GM18499 (cell line): Measurements from ENCODE around the gene RPS10.

Experiments used
- ATAC-seq: cut with Tn5 transposase; IDR thresholded peaks from one replicate; pipeline ENCODE4 v1.9.1; 2021; ENCODE audit warnings: moderate number of reproducible peaks; ENCODE audit not compliant: insufficient read depth, unreplicated experiment

RPS10 gene

DNA sequence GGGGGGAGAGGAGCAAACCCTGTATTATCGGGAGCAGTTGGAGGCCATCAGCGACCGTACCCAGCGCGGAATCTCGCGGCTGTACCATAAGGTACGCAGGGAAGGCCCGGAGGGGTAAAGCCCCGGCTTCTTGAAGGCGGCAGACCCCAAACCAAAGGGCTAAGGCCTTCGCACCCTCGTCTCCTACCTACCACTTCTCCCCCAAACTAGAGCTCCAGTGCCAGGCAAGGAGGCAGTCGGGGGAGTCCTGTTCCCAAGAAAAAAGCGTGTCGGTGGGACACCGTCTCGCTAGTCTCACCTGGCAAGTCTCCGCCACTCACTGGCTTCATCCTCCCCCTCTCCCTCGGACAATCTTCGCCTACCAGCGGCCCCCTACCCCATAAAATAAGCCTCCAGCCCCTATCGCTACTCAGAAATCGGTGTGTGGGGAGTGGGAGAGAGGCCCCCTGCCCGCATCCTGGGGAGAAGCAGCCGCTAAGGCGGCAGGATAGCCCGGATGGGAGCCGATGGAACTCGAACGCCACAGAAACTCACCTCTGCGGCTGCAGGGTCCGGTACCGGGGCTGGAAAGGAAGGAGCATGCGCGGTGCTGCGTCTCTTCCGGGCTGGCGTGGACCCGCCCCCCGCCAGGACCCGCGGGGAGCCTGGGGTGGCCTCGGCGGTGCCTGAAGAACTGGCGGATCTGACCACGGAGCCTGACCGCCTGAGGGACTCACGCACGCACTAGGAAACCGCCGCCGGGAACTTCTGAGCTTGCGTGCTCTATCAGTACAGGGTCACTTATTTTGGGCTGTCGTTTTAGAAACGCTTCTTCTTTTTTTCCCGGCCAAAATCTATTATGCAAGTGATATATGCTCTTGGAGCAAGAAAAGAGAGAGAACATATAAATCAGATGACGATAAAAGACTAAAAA is at the start of gene RPS10:
TSS of gene RPS10 (minus strand) at position 572 of the 913 bp plus-strand sequence. CDS start 848 bp downstream, outside the sequence.
- ATAC-seq = no peak

DNA sequence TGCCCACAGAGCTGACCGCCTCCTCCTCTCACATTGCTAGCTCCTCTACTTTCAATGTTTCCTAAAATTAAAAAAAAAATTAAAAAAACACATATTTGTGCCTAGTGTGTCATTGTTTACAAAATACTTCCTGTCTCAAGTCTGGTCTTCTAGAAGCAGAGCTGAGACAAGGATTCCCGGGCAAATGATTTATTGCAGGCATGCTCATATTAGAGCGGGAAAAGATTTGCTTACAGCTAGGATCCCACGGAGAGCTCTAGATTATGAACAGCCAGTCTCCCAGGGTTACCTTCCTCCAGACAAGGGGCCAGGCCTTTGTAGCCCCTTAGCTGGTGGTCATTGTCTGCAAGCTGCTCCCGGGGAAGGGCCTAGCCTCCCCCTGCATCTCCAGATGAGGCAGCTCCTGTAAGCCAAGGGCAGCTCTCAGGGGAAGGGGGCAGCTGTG is 49.4 kb upstream of the RPS10 start:
- no peak for ATAC-seq

DNA sequence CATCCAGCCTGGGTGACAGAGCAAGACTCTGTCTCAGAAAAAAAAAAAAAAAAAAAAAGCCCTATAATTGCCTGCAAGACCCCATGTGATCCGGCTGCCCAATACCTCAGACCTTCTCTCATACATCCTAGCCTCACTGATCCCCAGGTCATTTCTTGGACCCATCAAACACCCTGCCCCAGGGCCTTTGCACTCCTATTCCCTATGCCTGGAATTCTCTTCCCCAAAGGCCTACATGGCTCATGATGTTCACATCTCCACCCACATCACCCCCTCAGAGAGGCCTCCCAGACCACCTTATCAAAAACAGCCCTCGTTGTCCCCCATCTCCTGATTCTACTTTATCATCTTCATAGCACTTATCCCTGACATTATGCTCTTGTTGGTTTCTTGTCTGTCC is 48.9 kb upstream of the RPS10 start:
- no peak for ATAC-seq

DNA sequence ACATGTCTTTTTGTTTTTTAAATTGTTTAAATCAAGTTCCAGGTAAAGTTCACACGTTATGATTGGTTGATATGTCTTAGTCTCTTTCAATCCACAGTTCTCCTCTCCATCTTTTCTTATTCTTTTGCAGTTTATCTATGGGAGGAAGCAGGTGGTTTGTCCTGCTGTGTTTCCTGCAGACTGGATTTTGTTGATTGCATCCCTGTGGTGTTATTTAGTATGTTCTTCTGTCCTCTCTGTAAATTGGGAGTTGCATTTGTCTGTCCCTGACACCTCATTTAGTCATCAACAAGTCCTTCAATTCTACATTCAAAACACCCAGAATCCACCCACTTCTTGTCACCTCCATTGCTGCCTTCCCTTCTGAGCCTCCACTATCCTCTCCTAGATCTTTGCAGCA is 48.1 kb upstream of the RPS10 start:
- no peak for ATAC-seq

DNA sequence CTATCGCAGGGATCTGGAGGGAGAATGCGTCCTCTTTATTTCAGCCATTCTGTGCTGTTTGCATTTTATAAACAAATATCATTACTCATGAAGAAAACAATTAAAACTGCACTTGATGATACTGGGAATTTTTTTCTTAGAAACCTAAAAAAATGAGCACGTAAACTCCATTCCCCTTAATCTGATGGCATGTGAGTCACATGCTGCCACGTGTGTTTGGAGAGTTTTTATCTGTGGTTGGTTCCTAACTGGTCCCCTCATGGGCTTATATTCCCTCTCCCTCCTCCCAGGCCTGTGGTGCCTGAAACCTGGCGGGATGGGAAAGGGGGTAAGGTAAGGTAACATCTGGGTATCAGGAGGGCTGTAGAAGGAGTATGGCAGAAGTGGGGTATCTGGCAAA is 46.6 kb upstream of the RPS10 start:
- no peak for ATAC-seq

DNA sequence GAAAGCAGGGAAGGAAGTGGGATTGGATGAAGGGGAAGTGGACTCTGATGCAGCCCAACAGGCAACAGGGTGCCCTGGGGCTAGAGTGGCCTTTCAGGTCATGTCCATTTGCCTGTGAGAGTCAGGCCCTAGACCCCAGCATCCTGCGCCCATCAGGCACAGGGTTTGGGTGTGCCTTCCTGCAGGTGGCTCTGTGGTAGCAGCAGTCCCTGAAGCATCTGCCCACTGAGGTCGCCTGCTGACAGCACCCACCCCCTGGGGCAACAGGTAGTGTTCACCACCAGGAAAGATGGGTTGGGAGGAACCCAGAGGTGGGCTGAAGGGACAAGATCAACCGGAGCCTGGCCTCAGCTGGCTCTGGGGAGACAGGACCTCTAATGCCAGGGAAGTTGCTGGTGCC is 43.6 kb upstream of the RPS10 start:
- no peak for ATAC-seq

DNA sequence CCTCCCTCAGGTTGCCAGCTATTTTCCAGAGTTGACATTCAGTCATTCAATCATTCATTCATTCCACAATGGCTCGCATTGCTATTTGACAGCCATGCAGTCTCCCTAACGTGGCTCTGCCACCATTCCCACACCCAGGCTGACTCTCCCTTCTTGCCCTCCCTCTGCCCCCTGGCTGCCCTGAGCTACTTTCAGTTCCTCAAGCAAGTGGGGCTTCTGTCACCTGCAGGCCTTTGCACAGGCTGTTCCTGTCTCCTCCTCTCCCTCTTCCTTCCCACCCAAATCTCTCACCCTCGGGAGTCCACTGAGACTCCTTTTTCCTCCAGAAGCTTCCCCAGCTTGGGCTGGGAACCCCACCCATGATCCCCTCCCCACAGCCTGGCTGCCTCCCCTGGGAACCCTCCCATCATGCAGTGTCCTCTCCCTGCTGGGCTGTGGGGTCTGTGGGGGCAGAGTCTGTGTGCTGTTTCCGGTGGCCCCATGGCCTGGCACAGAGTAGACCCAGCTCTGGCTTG is 42.6 kb upstream of the RPS10 start:
- no peak for ATAC-seq

DNA sequence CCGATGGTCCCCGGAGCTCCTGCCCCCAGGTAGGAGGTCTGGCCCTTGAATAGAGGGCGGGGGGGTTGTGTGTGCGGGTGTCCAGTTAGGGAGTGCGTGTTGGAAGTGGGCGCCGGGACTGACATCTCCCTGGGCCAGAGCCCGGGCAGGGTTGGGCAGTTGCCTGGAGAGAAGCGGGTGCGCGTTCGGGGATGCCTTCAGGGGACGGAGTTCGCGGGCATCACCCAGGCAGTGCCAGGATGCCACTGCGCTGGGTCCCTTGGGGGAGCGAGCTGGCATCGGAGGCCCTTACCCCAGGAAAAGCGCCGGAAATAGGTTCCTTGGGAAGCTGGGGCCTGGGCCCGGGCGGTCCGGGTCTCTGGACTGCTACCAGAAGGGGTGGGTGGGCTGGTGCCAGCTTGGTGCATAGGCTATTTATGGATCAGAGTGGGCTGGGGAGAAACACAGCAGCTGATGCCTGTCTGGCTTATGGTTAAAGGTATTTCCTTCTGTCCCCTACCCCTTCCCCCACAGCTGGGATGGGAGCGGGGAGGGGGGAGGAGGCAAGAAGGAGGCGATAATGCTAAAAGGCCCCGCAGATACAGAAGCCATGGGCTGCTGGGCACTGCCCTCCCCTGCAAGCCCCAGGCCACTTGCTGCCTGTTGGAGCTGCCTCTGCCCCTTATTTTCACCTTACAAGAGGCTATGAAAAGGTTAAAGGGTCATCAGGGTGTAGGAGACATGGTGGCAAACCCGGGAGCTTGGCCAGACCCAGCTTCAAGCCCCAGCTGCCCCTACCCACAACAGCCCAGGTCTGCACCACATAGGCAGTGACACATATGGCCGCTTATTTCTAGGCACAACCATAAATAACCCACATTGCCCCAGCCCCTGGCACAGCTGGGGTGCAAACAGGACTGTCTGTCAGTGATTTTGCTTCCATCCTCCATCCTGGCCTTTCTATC is 40.6 kb upstream of the RPS10 start:
- ATAC-seq = no peak

DNA sequence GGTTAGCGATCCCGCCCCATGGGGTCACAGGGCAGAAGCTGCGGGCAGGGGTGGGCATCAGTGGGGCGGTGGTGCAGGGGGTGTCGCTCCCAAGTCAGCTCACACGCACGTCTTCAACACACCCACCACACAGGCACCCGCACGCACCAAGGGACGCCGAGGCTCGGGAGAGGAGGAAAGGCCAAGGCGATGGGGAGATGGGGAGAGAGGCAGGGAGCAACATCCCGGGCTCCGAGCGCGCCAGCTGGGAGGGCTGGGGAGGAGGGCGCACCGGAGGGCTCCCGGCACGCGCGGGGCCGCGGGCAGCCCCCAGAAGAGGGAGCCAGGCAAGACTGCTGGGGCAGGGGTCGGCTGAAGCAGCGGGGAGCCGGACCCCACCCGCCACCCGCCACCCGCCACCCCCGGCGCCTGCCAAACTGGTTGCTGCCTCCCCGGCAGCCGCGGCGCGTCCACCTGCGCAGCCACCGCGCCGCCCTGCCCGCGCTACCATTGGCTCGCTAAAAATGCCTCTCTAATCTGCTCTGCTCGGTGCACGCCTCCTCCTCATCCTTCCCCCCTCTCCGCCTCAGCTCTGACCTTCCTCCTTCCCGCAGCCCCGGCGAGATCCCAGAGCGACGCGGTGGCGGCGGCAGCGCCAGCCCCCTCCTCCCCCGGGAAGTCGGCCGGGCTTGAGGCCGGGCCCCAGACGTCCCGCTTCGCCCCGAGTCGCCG is 39.8 kb upstream of the RPS10 start, which contains the start of gene PACSIN1:
TSS of gene PACSIN1 (plus strand) at position 546 of the 711 bp plus-strand sequence. CDS start 60,230 bp downstream, outside the sequence.
- no peak for ATAC-seq

DNA sequence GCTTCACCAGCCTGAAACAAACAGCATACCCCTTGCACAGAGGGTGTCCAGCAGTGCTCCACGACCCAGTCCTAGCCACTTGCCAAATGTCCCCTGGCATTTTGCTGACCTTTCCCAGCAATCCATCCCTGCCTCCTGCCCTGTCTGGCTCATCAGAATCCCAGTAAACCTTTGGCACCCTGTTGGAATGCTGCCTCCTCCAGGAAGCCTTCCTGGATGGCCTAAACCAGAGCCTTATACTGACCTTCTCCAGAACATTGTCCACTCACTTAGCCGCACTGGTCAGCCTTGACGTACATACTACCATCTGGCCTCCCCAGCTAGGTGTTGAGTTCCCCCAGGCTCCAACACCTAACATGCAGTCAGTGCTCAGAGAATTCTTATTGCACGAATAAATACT is 38.0 kb upstream of the RPS10 start:
- ATAC-seq = no peak

DNA sequence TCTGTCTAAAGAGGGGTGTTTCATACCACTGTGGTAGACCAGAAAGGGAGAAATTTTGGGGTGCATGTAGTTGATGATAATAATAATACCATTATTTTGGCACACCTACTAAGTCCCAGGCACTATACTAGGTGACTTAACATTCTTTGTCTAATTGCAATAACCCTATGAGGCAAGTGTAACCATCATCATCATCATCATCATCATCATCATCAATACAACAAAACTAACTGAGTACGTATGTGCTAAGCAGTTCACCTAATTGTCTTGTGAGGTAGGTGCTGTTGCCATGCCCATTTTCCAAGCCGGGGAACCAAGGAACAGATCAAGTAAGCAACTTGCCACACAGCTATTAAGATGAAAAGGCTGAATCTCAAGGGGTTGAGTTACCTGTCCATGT is 37.4 kb upstream of the RPS10 start:
- ATAC-seq = no peak

DNA sequence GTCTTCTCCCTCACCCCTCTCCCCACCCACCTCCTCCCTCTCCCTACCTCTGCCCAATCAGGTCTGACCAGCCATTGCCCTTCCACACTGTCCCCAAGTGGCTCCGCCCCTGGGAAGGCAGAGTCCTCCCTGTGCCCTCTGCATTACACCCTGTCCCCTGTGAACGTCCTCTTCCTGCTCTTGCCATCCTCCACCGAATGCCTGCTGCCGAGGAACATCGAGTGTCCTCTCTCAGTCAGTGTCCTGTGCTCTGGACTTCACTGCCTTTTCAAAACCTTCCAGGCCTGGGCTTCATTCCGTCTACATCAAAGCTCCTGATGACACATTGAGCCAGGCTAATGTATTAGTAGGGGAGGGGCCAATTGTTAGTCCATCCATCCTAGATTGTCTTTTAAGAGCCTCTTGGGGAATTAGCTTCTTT is 36.7 kb upstream of the RPS10 start:
- ATAC-seq = no peak

DNA sequence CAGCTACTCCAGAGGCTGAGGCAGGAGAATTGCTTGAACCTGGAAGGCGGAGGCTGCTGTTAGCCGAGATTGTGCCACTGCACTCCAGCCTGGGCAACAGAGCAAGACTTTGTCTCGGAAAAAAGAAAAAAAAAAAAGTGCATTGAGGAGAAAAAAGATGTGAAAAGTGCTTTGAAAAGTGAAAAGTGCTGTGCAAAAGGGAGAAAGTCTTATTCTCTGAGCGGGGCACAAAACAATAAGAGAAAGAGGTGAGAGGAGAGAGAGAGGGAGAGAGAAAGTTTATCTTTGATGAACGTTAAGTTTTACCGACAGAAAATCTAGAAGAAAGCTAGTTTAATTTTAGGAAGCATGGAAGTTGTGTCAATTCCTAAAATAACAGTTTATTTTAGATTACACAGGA is 36.1 kb upstream of the RPS10 start:
- ATAC-seq = no peak

DNA sequence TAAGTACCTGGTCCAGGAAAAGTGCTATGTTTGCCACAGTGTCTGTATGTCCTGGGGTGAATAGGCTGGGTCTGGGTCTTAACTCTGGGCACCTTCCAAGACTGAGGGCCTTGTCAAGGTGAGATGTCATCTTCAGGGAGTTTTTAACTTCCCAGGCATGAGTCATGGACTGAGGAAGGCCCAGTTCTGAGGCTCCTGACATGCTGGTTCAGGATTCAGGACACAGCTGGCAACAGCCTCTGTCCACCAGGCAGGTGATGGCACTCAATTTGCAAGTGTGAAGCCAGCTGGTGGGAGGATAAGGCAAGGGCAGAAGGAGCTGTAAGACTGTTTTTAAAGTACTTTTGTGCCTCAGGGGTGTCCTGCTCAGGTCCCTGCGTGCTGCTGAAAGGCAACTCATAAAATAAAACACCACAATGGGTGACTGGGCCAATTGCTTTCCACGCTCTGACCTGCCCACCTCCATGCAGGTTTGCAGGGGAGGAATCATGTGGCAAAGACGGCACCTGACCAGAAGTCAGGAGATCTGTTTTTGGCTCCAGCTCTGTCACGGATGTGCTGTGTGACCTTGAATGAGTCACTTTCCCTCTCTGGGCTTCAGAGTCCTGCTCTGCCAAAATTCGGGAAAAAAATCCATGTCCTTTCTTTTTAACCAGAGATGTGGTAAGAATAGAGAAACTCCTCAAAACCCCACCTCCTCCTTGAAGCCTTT is 35.1 kb upstream of the RPS10 start:
- ATAC-seq = no peak

DNA sequence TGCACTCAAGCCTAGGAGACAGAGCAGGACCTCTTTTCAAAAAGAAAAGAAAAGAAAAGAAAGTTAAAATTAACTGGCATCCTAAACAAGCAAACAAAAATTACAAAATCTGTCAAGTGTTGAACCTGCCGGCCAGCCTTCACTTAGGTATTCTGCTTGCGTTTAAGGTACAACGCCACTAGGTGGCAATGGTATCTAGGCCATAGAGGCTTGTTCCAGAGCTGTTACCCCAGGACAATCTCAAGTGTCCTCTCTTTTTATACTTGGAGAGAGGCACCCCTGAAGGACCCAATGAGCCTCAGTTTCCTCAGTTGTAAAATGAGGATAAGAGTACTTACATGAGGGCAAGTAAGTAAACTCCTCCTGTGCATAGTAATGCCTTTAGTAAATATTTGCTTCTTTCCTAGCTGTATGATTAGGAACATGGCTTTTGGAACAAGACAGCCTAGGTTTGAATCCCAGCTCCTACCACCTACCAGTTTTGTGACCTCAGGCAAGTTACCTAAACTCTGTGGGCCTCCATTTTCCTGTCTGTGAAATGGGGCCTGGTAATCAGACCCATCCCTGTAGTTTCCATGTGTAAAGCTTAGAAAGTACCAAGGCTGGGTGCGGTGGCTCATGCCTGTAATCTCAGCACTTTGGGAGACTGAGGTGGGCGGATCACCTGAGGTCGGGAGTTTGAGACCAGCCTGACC is 34.2 kb upstream of the RPS10 start:
- no peak for ATAC-seq

DNA sequence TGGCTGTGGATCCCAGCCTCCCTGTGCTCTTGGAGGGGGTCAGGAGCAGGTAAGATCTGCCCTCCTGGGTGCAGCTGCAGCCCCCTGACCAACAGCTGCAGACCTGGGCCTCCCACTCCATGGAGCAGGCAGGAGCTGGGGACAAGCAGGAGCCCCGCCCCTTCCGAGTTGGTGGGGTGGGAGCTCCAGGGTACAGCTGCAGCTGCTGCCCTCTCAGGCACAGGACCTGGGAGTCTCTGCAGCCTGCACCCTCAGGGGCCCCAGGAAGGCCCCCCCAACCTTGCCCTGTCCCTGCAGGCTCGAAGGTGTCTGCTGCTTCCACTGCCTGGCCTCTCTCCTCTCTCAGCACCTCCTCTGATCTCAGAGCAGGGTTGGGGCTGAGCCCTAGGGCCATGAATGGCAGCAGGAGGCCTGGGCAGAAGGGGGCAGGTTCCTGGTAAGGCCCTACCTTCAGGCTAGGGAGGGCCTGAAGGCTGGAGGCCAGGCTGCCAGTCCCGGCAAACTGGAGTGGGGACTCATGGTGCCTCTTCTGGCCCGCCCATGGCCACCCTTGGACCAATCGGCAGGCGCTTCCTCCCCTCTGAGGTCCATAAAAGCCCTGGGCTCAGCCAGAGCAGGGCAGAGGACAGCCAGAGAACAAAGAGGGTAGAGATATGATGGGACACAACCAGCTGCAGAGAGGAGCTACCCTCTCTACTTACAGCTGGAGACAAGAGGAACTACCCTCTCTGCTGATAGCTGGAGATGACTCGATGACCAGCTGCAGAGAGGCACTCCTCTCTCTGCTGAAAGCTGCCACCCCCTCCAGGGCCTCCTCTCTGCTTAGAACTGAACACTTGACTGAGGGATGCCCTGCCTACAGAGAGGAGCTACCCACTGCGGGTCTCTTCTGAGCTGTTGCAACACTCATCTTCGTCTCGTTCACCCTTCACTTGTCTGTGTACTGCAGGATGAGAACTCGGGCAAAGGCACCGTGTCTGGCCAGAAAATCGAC is 32.2 kb upstream of the RPS10 start:
- ATAC-seq = no peak

DNA sequence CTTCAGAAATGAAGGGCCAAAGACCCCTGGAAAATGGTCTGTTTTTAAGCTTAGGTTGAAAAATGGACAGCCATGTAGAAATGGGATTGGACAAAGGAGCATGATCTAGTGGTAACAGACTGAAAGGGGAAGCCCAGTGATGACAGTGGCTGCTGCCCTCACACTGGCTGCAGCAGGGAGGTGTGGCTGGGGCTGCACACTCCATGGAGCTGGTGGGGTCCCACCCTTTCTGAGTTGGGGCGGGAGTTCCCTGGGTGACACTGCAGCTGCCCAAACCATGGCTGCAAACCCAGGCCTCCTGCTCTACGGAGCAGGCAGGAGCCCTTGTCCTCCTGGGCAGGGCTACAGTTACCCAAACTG is 31.5 kb upstream of the RPS10 start:
- no peak for ATAC-seq

DNA sequence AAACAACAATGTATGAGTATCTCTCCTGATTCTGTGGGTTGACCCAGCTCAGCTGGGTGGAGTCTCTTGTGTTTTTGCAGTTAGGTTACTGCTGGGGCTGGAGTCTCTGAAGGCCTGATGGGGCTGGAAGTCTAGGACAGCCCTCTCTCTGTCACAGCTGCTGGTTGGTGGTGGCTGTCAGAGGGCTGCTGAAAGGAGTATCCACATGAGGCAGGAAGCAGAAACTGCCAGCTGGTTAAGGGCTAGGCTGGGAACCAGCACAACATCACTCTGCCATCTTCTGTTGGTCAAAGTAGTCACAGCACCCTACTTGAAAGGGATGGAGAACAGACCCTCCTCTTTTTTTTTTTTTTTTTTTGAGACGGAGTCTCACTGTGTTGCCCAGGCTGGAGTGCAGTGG is 30.0 kb upstream of the RPS10 start:
- ATAC-seq = no peak
